ENCODE results near the gene OCSTAMP.

Gene OCSTAMP

GRCh38 chr20:46588532-46589511 is 38.4 kb upstream of the OCSTAMP start:
- no peak overlapping the region for H2AFZ ChIP-seq (ENCODE audit: low read length)
- no peaks in the 10 kb centered on the region for H3F3A ChIP-seq (ENCODE audit: insufficient read depth, low read length)
- no peak overlapping the region for H3K9ac ChIP-seq (ENCODE audit: low read length)
- H3K79me2 ChIP-seq (ENCODE audit: insufficient read depth, low read length), result no peaks in the 10 kb centered on the region
- no peaks in the 10 kb centered on the region for H3K9me2 ChIP-seq (ENCODE audit: low read depth, low read length)
- no peaks in the 10 kb centered on the region for H3K9me3 ChIP-seq (ENCODE audit: low read length)
- no peak for TF ChIP-seq EZH2 (IDR thresholded peaks at IDR 0.05; ENCODE audit: borderline replicate concordance, low read length)
- TF ChIP-seq CTCF (IDR thresholded peaks at IDR 0.05; ENCODE audit: low read length), result no peak
- no peaks in the 10 kb centered on the region for H3K27me3 ChIP-seq (ENCODE audit: insufficient read depth, low read length)
- no peaks in the 10 kb centered on the region for H3K36me3 ChIP-seq (ENCODE audit: insufficient read depth, low read length)
- H3K4me3 ChIP-seq (ENCODE audit: low read depth, low read length, poor library complexity, severe bottlenecking), result no peak overlapping the region
- no peak overlapping the region for H3K27ac ChIP-seq (ENCODE audit: low read depth, low read length, poor library complexity, severe bottlenecking)
- no peak overlapping the region for H3K4me2 ChIP-seq (ENCODE audit: low read length)
- H3K4me1 ChIP-seq (ENCODE audit: insufficient read depth, low read length, severe bottlenecking), result no peaks in the 10 kb centered on the region
- no peaks in the 10 kb centered on the region for H4K20me1 ChIP-seq (ENCODE audit: insufficient read depth, low read length)

- Histone ChIP-seq H3K27me3 (ENCODE audit: insufficient read depth, low read length) (no peaks in the 10 kb centered on the region), H3K27ac (ENCODE audit: low read depth, low read length, poor library complexity, severe bottlenecking) (no peak overlapping the region), H3K9me2 (ENCODE audit: low read depth, low read length) (no peaks in the 10 kb centered on the region), H3K4me2 (ENCODE audit: low read length) (no peak overlapping the region), H3K4me1 (ENCODE audit: insufficient read depth, low read length, severe bottlenecking) (no peaks in the 10 kb centered on the region), H4K20me1 (ENCODE audit: insufficient read depth, low read length) (no peaks in the 10 kb centered on the region), H2AFZ (ENCODE audit: low read length) (no peak overlapping the region), H3K9ac (ENCODE audit: low read length) (no peak overlapping the region), H3K36me3 (ENCODE audit: insufficient read depth, low read length) (no peaks in the 10 kb centered on the region), H3F3A (ENCODE audit: insufficient read depth, low read length) (no peaks in the 10 kb centered on the region), H3K79me2 (ENCODE audit: insufficient read depth, low read length) (no peaks in the 10 kb centered on the region), H3K4me3 (ENCODE audit: low read depth, low read length, poor library complexity, severe bottlenecking) (no peak overlapping the region), H3K9me3 (ENCODE audit: low read length) (no peaks in the 10 kb centered on the region)
- no peak for TF ChIP-seq CTCF (IDR thresholded peaks at IDR 0.05; ENCODE audit: low read length)
- no peak for TF ChIP-seq EZH2 (IDR thresholded peaks at IDR 0.05; ENCODE audit: borderline replicate concordance, low read length)
Observed at GRCh38 chr20:46587986-46588385, 37.5 kb upstream of the OCSTAMP start.

GRCh38 chr20:46586724-46587123 is 36.3 kb upstream of the OCSTAMP start:
- H3K36me3 ChIP-seq (ENCODE audit: insufficient read depth, low read length), result no peaks in the 10 kb centered on the region
- H3K9me3 ChIP-seq (ENCODE audit: low read length), result no peaks in the 10 kb centered on the region
- H2AFZ ChIP-seq (ENCODE audit: low read length), result no peak overlapping the region
- H3K79me2 ChIP-seq (ENCODE audit: insufficient read depth, low read length), result no peaks in the 10 kb centered on the region
- no peaks in the 10 kb centered on the region for H4K20me1 ChIP-seq (ENCODE audit: insufficient read depth, low read length)
- H3F3A ChIP-seq (ENCODE audit: insufficient read depth, low read length), result no peaks in the 10 kb centered on the region
- no peak overlapping the region for H3K27ac ChIP-seq (ENCODE audit: low read depth, low read length, poor library complexity, severe bottlenecking)
- H3K27me3 ChIP-seq (ENCODE audit: insufficient read depth, low read length), result no peaks in the 10 kb centered on the region
- H3K4me2 ChIP-seq (ENCODE audit: low read length), result no peak overlapping the region
- H3K4me3 ChIP-seq (ENCODE audit: low read depth, low read length, poor library complexity, severe bottlenecking), result no peak overlapping the region
- no peaks in the 10 kb centered on the region for H3K9me2 ChIP-seq (ENCODE audit: low read depth, low read length)
- no peak overlapping the region for H3K9ac ChIP-seq (ENCODE audit: low read length)
- H3K4me1 ChIP-seq (ENCODE audit: insufficient read depth, low read length, severe bottlenecking), result no peaks in the 10 kb centered on the region
- TF ChIP-seq EZH2 (IDR thresholded peaks at IDR 0.05; ENCODE audit: borderline replicate concordance, low read length) (no peak), CTCF (IDR thresholded peaks at IDR 0.05; ENCODE audit: low read length) (no peak)
